ENCODE results near the gene CLEC1B.
"Not testable (repeated sequence)": the region's sequence is repeated elsewhere in the genome, so short reads cannot be mapped to it uniquely, and the experiment has no call there.

- TF ChIP-seq MNT (conservative IDR thresholded peaks at IDR 0.05); ZHX1 (conservative IDR thresholded peaks at IDR 0.05; ENCODE audit: low read length); NCOR1 (IDR thresholded peaks at IDR 0.05); REST (IDR thresholded peaks at IDR 0.05; ENCODE audit: borderline replicate concordance); REST (CRISPR knock-in tag; IDR thresholded peaks at IDR 0.05; ENCODE audit: low read depth); POLR2AphosphoS5 (IDR thresholded peaks at IDR 0.05; ENCODE audit: control insufficient read depth, insufficient read depth, low read depth, low read length); ZFX (CRISPR knock-in tag; IDR thresholded peaks at IDR 0.05); CTCF (IDR thresholded peaks at IDR 0.05 in 2 of 3, conservative IDR thresholded peaks at IDR 0.05 in 1 of 3; ENCODE audit: insufficient read depth in 2 of 3, low read depth in 1 of 3, low read length in 3 of 3); MAFF (IDR thresholded peaks at IDR 0.05; ENCODE audit: low read length); EZH2 (IDR thresholded peaks at IDR 0.05; ENCODE audit: borderline replicate concordance, low read depth, low read length); ARID1B (IDR thresholded peaks at IDR 0.05); BCL6 (CRISPR knock-in tag; IDR thresholded peaks at IDR 0.05); FOXP1 (CRISPR knock-in tag; IDR thresholded peaks at IDR 0.05); ATF6 (CRISPR knock-in tag; IDR thresholded peaks at IDR 0.05); SMC3 (conservative IDR thresholded peaks at IDR 0.05; ENCODE audit: insufficient read depth, low read depth, low read length): not testable (repeated sequence)
Measured at GRCh38 chr12:9952954-9953729, 45.8 kb downstream of the CLEC1B start.
